ENCODE results near the gene GBX1. TPM values are rescaled to one million over a fixed set of nuclear protein-coding genes. Genes with fewer than 3 reads are reported as not detected.

GBX1 gene
- total RNA-seq, 2 donors from 2014 or later, result not detected

GRCh38 chr7:151133986-151134742 is 33.3 kb downstream of the GBX1 start:
- no peaks in the 10 kb centered on the region for H3K9me3 ChIP-seq (ENCODE audit: control insufficient read depth, low read length)
- TF ChIP-seq, protein P1, sequence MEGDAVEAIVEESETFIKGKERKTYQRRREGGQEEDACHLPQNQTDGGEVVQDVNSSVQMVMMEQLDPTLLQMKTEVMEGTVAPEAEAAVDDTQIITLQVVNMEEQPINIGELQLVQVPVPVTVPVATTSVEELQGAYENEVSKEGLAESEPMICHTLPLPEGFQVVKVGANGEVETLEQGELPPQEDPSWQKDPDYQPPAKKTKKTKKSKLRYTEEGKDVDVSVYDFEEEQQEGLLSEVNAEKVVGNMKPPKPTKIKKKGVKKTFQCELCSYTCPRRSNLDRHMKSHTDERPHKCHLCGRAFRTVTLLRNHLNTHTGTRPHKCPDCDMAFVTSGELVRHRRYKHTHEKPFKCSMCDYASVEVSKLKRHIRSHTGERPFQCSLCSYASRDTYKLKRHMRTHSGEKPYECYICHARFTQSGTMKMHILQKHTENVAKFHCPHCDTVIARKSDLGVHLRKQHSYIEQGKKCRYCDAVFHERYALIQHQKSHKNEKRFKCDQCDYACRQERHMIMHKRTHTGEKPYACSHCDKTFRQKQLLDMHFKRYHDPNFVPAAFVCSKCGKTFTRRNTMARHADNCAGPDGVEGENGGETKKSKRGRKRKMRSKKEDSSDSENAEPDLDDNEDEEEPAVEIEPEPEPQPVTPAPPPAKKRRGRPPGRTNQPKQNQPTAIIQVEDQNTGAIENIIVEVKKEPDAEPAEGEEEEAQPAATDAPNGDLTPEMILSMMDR (conservative IDR thresholded peaks at IDR 0.05), result no peak
- no peak overlapping the region for H3K4me3 ChIP-seq (ENCODE audit: low read length)
- no peak overlapping the region for H3K9ac ChIP-seq (ENCODE audit: extremely low read depth, low read length, poor library complexity, severe bottlenecking)
- peaks cover 16% of the 10 kb centered on the region for H3K4me1 Mint-ChIP-seq
- H3K36me3 ChIP-seq (ENCODE audit: control insufficient read depth, insufficient read depth, low read length), result peaks cover 41% of the 10 kb centered on the region
- no peaks in the 10 kb centered on the region for H3K27me3 Mint-ChIP-seq (ENCODE audit: insufficient read depth)
- DNase-seq, result no peak
- 94 to 95% methylated on average over 18 to 24 of the region's 24 CpGs for WGBS, 2 experiments (ENCODE audit: insufficient coverage in 1 of 2, insufficient read length in 1 of 2)
- no peak overlapping the region for H3K4me3 Mint-ChIP-seq
- peaks cover 47% of the 10 kb centered on the region for H3K36me3 Mint-ChIP-seq (ENCODE audit: low read depth)
- no peaks in the 10 kb centered on the region for H3K9me3 Mint-ChIP-seq
- no peaks in the 10 kb centered on the region for H3K27me3 ChIP-seq (ENCODE audit: control insufficient read depth, insufficient read depth, low read length, poor library complexity, severe bottlenecking)
- H3K27ac ChIP-seq (ENCODE audit: low read depth, low read length), result no peak overlapping the region
- H3K4me1 ChIP-seq (ENCODE audit: control insufficient read depth, insufficient read depth, low read length), result no peaks in the 10 kb centered on the region
- no peak overlapping the region for H3K27ac Mint-ChIP-seq

DNA sequence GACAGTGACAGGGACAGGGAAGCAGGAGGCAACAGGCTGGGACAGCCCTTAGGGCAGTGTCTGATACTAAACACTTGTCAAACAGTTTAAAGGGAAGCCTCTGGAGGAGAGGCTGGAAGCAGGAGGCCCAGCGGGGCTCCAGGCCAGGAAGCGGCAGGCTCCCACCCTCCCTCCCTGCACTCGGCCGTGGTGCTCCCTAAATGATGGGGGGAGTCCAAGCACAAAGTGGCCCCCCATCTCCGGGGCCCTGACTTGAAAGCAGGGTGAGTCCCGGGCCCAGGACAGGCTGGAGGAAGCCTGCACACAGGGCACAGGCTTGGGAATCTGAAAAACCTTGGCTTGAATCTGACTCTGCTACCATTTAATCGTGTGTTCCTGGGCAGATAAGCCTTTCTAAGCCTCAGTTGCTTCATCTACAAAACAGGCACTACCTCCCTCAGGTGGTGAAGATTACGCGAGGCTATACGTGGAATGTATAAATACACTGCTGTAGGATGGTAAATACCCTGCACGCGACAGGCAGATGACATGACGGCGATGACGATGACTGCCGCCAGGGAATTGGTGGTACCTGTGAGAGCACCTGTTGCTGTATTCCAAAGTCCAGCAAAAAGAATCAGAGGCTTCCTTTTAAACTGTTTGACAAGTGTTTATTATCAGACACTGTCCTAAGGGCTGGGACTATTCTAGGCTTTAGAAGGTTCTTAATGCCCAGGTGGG is 34.1 kb downstream of the GBX1 start:
- DNase-seq, result no peak

DNA sequence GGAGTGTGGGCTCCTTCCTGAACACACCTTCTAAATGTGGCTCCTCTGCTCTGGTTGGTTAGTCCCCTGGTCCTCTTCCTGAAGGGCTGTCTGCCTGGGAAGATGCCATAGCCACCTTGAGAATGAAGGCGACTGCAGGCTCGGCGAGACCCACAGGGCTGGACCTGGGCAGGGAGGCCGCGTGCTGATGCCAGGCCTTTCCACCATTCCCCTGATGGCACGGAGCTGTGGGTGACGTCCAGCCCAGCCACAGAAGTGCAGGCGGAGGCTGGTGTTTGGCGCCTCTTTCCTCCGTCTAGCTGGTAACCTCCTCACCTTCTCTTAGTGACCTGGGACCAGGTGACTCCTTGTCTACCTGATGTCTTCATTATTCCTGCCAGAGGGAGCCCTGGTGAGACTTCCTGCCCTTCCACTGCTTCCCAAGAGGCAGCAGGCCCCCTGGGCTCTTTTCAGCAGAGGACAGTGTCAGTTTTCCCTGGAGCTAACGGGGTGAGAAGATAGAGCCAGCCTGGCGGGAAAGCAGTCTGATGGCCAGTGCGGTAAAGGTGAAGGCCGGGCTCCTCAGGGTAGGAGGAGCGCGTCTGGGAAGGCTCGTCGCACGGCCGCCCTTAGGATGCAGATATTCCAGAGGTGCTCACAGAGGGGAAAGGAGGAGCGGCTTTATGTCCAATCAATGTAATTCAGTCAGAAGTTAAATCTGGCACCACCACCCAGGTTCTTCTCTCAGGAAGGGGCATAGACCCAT is 34.9 kb downstream of the GBX1 start:
- peaks cover 6% of the 10 kb centered on the region for H3K4me1 Mint-ChIP-seq
- Histone ChIP-seq H3K36me3 (ENCODE audit: control insufficient read depth, insufficient read depth, low read length) (peaks cover 57% of the 10 kb centered on the region), H3K9ac (ENCODE audit: extremely low read depth, low read length, poor library complexity, severe bottlenecking) (no peak overlapping the region), H3K9me3 (ENCODE audit: control insufficient read depth, low read length) (no peaks in the 10 kb centered on the region), H3K27ac (ENCODE audit: low read depth, low read length) (no peak overlapping the region), H3K27me3 (ENCODE audit: control insufficient read depth, insufficient read depth, low read length, poor library complexity, severe bottlenecking) (no peaks in the 10 kb centered on the region), H3K4me1 (ENCODE audit: control insufficient read depth, insufficient read depth, low read length) (no peaks in the 10 kb centered on the region), H3K4me3 (ENCODE audit: low read length) (no peak overlapping the region)
- 93 to 97% methylated on average over 17 to 21 of the region's 21 CpGs for WGBS, 2 experiments (ENCODE audit: insufficient coverage in 1 of 2, insufficient read length in 1 of 2)
- H3K4me3 Mint-ChIP-seq, result no peak overlapping the region
- no peak for DNase-seq
- no peaks in the 10 kb centered on the region for H3K27me3 Mint-ChIP-seq (ENCODE audit: insufficient read depth)
- TF ChIP-seq, protein P1 (conservative IDR thresholded peaks at IDR 0.05), result no peak
- H3K27ac Mint-ChIP-seq, result no peak overlapping the region
- peaks cover 56% of the 10 kb centered on the region for H3K36me3 Mint-ChIP-seq (ENCODE audit: low read depth)
- no peaks in the 10 kb centered on the region for H3K9me3 Mint-ChIP-seq

More for the DNA sequence above, 34.1 kb downstream of the GBX1 start:
- Mint-ChIP-seq H3K4me3 (no peak overlapping the region), H3K36me3 (ENCODE audit: low read depth) (peaks cover 51% of the 10 kb centered on the region), H3K27me3 (ENCODE audit: insufficient read depth) (no peaks in the 10 kb centered on the region), H3K27ac (no peak overlapping the region), H3K9me3 (no peaks in the 10 kb centered on the region), H3K4me1 (peaks cover 12% of the 10 kb centered on the region)
- Histone ChIP-seq H3K27me3 (ENCODE audit: control insufficient read depth, insufficient read depth, low read length, poor library complexity, severe bottlenecking) (no peaks in the 10 kb centered on the region), H3K36me3 (ENCODE audit: control insufficient read depth, insufficient read depth, low read length) (peaks cover 49% of the 10 kb centered on the region), H3K4me1 (ENCODE audit: control insufficient read depth, insufficient read depth, low read length) (no peaks in the 10 kb centered on the region), H3K4me3 (ENCODE audit: low read length) (no peak overlapping the region), H3K9ac (ENCODE audit: extremely low read depth, low read length, poor library complexity, severe bottlenecking) (no peak overlapping the region), H3K9me3 (ENCODE audit: control insufficient read depth, low read length) (no peaks in the 10 kb centered on the region), H3K27ac (ENCODE audit: low read depth, low read length) (no peak overlapping the region)
- TF ChIP-seq, protein P1 (conservative IDR thresholded peaks at IDR 0.05), result no peak
- WGBS, 2 experiments (ENCODE audit: insufficient coverage in 1 of 2, insufficient read length in 1 of 2), result 94 to 96% methylated on average over 13 to 16 of the region's 16 CpGs

All from endodermal cell (in vitro differentiated cells).